Measurements from ENCODE around the gene GBE1.

GBE1 gene

GRCh38 chr3:81624756-81625155 lies 136.7 kb downstream of the GBE1 start:
- Histone ChIP-seq H3K4me2 (ENCODE audit: low read depth, low read length) (no peak overlapping the region), H3K27ac (ENCODE audit: low read length) (no peak overlapping the region), H3K36me3 (replicated peaks; ENCODE audit: insufficient read depth, low read length) (no peaks in the 10 kb centered on the region), H4K20me1 (ENCODE audit: insufficient read depth, low read length) (no peaks in the 10 kb centered on the region), H3K9ac (ENCODE audit: low read length) (no peak overlapping the region), H2AFZ (ENCODE audit: low read length) (no peak overlapping the region), H3K4me3 (ENCODE audit: low read length) (no peak overlapping the region), H3K79me2 (ENCODE audit: low read length) (no peaks in the 10 kb centered on the region), H3K9me2 (replicated peaks; ENCODE audit: insufficient read depth, low read length) (no peaks in the 10 kb centered on the region), H3F3A (ENCODE audit: insufficient read depth, low read length) (no peaks in the 10 kb centered on the region), H3K27me3 (replicated peaks; ENCODE audit: insufficient read depth, low read length) (no peaks in the 10 kb centered on the region), H3K9me3 (replicated peaks; ENCODE audit: insufficient read depth, low read length) (no peaks in the 10 kb centered on the region), H3K4me1 (ENCODE audit: low read length) (no peaks in the 10 kb centered on the region)
- no peak for TF ChIP-seq CTCF (IDR thresholded peaks at IDR 0.05; ENCODE audit: low read length)
- DNase-seq = no peak

GRCh38 chr3:81622395-81622794 lies 139.1 kb downstream of the GBE1 start:
- no peaks in the 10 kb centered on the region for H3K9me3 ChIP-seq (replicated peaks; ENCODE audit: insufficient read depth, low read length)
- H3K4me1 ChIP-seq (ENCODE audit: low read length) = no peaks in the 10 kb centered on the region
- no peaks in the 10 kb centered on the region for H3F3A ChIP-seq (ENCODE audit: insufficient read depth, low read length)
- no peaks in the 10 kb centered on the region for H3K36me3 ChIP-seq (replicated peaks; ENCODE audit: insufficient read depth, low read length)
- no peak for TF ChIP-seq EZH2phosphoT487 (IDR thresholded peaks at IDR 0.05; ENCODE audit: low read length)
- no peak for TF ChIP-seq CTCF (IDR thresholded peaks at IDR 0.05; ENCODE audit: low read length)
- TF ChIP-seq EZH2 (optimal IDR thresholded peaks at IDR 0.05; ENCODE audit: low read depth, low read length) = no peak
- H3K4me3 ChIP-seq (ENCODE audit: low read length) = no peak overlapping the region
- H3K79me2 ChIP-seq (ENCODE audit: low read length) = no peaks in the 10 kb centered on the region
- H4K20me1 ChIP-seq (ENCODE audit: insufficient read depth, low read length) = no peaks in the 10 kb centered on the region
- H2AFZ ChIP-seq (ENCODE audit: low read length) = no peak overlapping the region
- DNase-seq = no peak
- no peaks in the 10 kb centered on the region for H3K27me3 ChIP-seq (replicated peaks; ENCODE audit: insufficient read depth, low read length)
- no peak overlapping the region for H3K9ac ChIP-seq (ENCODE audit: low read length)
- no peak overlapping the region for H3K4me2 ChIP-seq (ENCODE audit: low read depth, low read length)
- H3K27ac ChIP-seq (ENCODE audit: low read length) = no peak overlapping the region
- no peaks in the 10 kb centered on the region for H3K9me2 ChIP-seq (replicated peaks; ENCODE audit: insufficient read depth, low read length)

GRCh38 chr3:81621277-81621676 lies 140.2 kb downstream of the GBE1 start:
- H3K27ac ChIP-seq (ENCODE audit: low read length) = no peak overlapping the region
- H2AFZ ChIP-seq (ENCODE audit: low read length) = no peak overlapping the region
- no peaks in the 10 kb centered on the region for H3K4me1 ChIP-seq (ENCODE audit: low read length)
- no peaks in the 10 kb centered on the region for H3K36me3 ChIP-seq (replicated peaks; ENCODE audit: insufficient read depth, low read length)
- no peaks in the 10 kb centered on the region for H3K79me2 ChIP-seq (ENCODE audit: low read length)
- no peaks in the 10 kb centered on the region for H4K20me1 ChIP-seq (ENCODE audit: insufficient read depth, low read length)
- TF ChIP-seq CTCF (IDR thresholded peaks at IDR 0.05; ENCODE audit: low read length) = no peak
- TF ChIP-seq EZH2 (optimal IDR thresholded peaks at IDR 0.05; ENCODE audit: low read depth, low read length) = no peak
- no peak for TF ChIP-seq EZH2phosphoT487 (IDR thresholded peaks at IDR 0.05; ENCODE audit: low read length)
- H3K27me3 ChIP-seq (replicated peaks; ENCODE audit: insufficient read depth, low read length) = no peaks in the 10 kb centered on the region
- no peaks in the 10 kb centered on the region for H3K9me2 ChIP-seq (replicated peaks; ENCODE audit: insufficient read depth, low read length)
- H3F3A ChIP-seq (ENCODE audit: insufficient read depth, low read length) = no peaks in the 10 kb centered on the region
- no peak overlapping the region for H3K4me3 ChIP-seq (ENCODE audit: low read length)
- H3K9ac ChIP-seq (ENCODE audit: low read length) = no peak overlapping the region
- H3K9me3 ChIP-seq (replicated peaks; ENCODE audit: insufficient read depth, low read length) = no peaks in the 10 kb centered on the region
- no peak for DNase-seq
- H3K4me2 ChIP-seq (ENCODE audit: low read depth, low read length) = no peak overlapping the region

GRCh38 chr3:81620849-81621248 lies 140.6 kb downstream of the GBE1 start:
- no peaks in the 10 kb centered on the region for H4K20me1 ChIP-seq (ENCODE audit: insufficient read depth, low read length)
- no peak overlapping the region for H3K4me2 ChIP-seq (ENCODE audit: low read depth, low read length)
- no peak for DNase-seq
- H2AFZ ChIP-seq (ENCODE audit: low read length) = no peak overlapping the region
- no peak overlapping the region for H3K9ac ChIP-seq (ENCODE audit: low read length)
- H3K9me2 ChIP-seq (replicated peaks; ENCODE audit: insufficient read depth, low read length) = no peaks in the 10 kb centered on the region
- H3K9me3 ChIP-seq (replicated peaks; ENCODE audit: insufficient read depth, low read length) = no peaks in the 10 kb centered on the region
- no peaks in the 10 kb centered on the region for H3K79me2 ChIP-seq (ENCODE audit: low read length)
- TF ChIP-seq EZH2phosphoT487 (IDR thresholded peaks at IDR 0.05; ENCODE audit: low read length) (no peak), CTCF (IDR thresholded peaks at IDR 0.05; ENCODE audit: low read length) (no peak)
- no peaks in the 10 kb centered on the region for H3K27me3 ChIP-seq (replicated peaks; ENCODE audit: insufficient read depth, low read length)
- H3F3A ChIP-seq (ENCODE audit: insufficient read depth, low read length) = no peaks in the 10 kb centered on the region
- H3K36me3 ChIP-seq (replicated peaks; ENCODE audit: insufficient read depth, low read length) = no peaks in the 10 kb centered on the region
- no peak overlapping the region for H3K27ac ChIP-seq (ENCODE audit: low read length)
- no peak overlapping the region for H3K4me3 ChIP-seq (ENCODE audit: low read length)
- H3K4me1 ChIP-seq (ENCODE audit: low read length) = no peaks in the 10 kb centered on the region

Data from MM.1S (cell line).